Breast epithelium (tissue), 3 donors: ENCODE data around the gene SYNE2.

Experiments used
- POLR2AphosphoS5 ChIP-seq, 3 donors: sonication (generic); formaldehyde crosslinking; IDR thresholded peaks; one replicate each; pipeline ENCODE4 v1.6.1; 2017; ENCODE audit warnings: antibody characterized with exemption in 3 of 3
- TF ChIP-seq, protein P1 (sequence below), 3 donors: fragments of 450-650 bp; IDR thresholded peaks; one replicate each; pipeline ENCODE4 v1.5.1; 2016 to 2017; ENCODE audit warnings: antibody characterized with exemption in 3 of 3, mild to moderate bottlenecking in 3 of 3, moderate library complexity in 3 of 3

GRCh38 chr14:63904724-63905123 is 51.9 kb downstream of the SYNE2 start:
- no peak for TF ChIP-seq POLR2AphosphoS5 (IDR thresholded peaks at IDR 0.05)
- TF ChIP-seq, protein P1, sequence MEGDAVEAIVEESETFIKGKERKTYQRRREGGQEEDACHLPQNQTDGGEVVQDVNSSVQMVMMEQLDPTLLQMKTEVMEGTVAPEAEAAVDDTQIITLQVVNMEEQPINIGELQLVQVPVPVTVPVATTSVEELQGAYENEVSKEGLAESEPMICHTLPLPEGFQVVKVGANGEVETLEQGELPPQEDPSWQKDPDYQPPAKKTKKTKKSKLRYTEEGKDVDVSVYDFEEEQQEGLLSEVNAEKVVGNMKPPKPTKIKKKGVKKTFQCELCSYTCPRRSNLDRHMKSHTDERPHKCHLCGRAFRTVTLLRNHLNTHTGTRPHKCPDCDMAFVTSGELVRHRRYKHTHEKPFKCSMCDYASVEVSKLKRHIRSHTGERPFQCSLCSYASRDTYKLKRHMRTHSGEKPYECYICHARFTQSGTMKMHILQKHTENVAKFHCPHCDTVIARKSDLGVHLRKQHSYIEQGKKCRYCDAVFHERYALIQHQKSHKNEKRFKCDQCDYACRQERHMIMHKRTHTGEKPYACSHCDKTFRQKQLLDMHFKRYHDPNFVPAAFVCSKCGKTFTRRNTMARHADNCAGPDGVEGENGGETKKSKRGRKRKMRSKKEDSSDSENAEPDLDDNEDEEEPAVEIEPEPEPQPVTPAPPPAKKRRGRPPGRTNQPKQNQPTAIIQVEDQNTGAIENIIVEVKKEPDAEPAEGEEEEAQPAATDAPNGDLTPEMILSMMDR (IDR thresholded peaks at IDR 0.05): no peak
